ENCODE measurements around the gene PLB1. TPM values are rescaled to one million over a fixed set of nuclear protein-coding genes. Genes with fewer than 3 reads are reported as not detected.

Gene PLB1
- total RNA-seq, 2 donors from 2014 or later, result 1.0 to 12.9 TPM

GRCh38 chr2:28580078-28580477 is 84.2 kb downstream of the PLB1 start:
- Histone ChIP-seq H3K4me3 (no peak overlapping the region), H3K4me1 (no peaks in the 10 kb centered on the region), H3K36me3 (replicated peaks in 1 of 2; ENCODE audit: insufficient read depth in 1 of 2, low read depth in 2 of 2) (no peaks in the 10 kb centered on the region), H3K27ac (no peak overlapping the region), H3K9me3 (no peaks in the 10 kb centered on the region), H3K27me3 (no peaks in the 10 kb centered on the region)
- TF ChIP-seq CTCF (IDR thresholded peaks at IDR 0.05), result no peak
- no peak for TF ChIP-seq POLR2A (IDR thresholded peaks at IDR 0.05)
- DNase-seq (no peak), ATAC-seq (no peak)
- intact Hi-C loops (cut with DNase I), result no loop called here
- WGBS, 2 donors, result 83% methylated on average over 5 of the region's 5 CpGs

GRCh38 chr2:28581312-28581711 is 85.5 kb downstream of the PLB1 start:
- H3K4me3 ChIP-seq, result no peak overlapping the region
- H3K9me3 ChIP-seq, result no peaks in the 10 kb centered on the region
- no peak for TF ChIP-seq POLR2A (IDR thresholded peaks at IDR 0.05)
- no peak for TF ChIP-seq CTCF (IDR thresholded peaks at IDR 0.05)
- DNase-seq (no peak), ATAC-seq (no peak)
- intact Hi-C loops (cut with DNase I), result no loop called here
- no peaks in the 10 kb centered on the region for H3K36me3 ChIP-seq (replicated peaks in 1 of 2; ENCODE audit: insufficient read depth in 1 of 2, low read depth in 2 of 2)
- H3K27me3 ChIP-seq, result no peaks in the 10 kb centered on the region
- H3K27ac ChIP-seq, result no peak overlapping the region
- 80 to 93% methylated on average over 4 of the region's 4 CpGs for WGBS, 2 donors
- no peaks in the 10 kb centered on the region for H3K4me1 ChIP-seq

DNA sequence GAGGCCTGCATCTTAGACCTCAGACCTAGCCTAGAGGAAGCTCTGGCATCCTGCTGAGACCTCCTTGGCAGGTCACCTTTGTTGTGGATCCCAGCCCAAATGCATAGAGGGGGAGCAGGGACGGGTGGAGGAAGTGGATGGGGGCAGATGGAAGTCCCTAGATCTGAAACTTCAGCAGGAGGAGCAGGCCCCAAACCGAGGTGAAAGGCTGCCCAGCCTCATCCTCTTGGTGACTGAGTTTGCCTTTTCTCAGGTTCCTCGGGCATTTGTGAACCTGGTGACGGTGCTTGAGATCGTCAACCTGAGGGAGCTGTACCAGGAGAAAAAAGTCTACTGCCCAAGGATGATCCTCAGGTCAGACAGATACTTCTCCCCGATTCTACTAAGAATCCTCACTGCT is 86.3 kb downstream of the PLB1 start:
- H3K27me3 ChIP-seq, result no peaks in the 10 kb centered on the region
- WGBS, 2 donors, result 70 to 76% methylated on average over 2 to 6 of the region's 6 CpGs
- no peak overlapping the region for H3K4me3 ChIP-seq
- ATAC-seq, result no peak
- DNase-seq, result no peak
- H3K27ac ChIP-seq, result no peak overlapping the region
- H3K4me1 ChIP-seq, result no peaks in the 10 kb centered on the region
- no peaks in the 10 kb centered on the region for H3K36me3 ChIP-seq (replicated peaks in 1 of 2; ENCODE audit: insufficient read depth in 1 of 2, low read depth in 2 of 2)
- no peaks in the 10 kb centered on the region for H3K9me3 ChIP-seq
- intact Hi-C loops (cut with DNase I), result no loop called here
- TF ChIP-seq POLR2A (IDR thresholded peaks at IDR 0.05) (no peak), CTCF (IDR thresholded peaks at IDR 0.05) (no peak)

DNA sequence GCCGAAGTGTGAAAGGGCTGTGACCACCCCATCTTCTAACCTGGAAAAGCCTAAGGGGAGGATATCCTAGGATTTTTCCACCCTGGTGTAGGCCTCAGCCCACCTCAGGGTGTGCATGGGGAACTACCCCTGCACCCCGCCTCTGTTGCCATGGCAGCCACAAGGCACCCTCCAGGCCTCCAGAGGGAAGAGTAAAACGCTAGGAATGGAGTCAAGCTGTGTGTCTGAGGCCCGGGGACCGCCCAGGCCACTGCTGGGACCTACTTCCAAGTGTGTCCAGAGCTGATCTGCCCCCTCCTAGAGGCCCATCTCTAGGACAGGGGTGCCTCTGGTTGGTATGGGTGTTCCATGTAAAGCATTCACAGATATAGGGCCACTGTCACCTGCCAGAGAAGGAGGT is 86.7 kb downstream of the PLB1 start:
- WGBS, 2 donors, result 66 to 92% methylated on average over 3 to 5 of the region's 5 CpGs
- ATAC-seq (no peak), DNase-seq (no peak)
- H3K4me3 ChIP-seq, result no peak overlapping the region
- H3K36me3 ChIP-seq (replicated peaks in 1 of 2; ENCODE audit: insufficient read depth in 1 of 2, low read depth in 2 of 2), result no peaks in the 10 kb centered on the region
- no peak for TF ChIP-seq POLR2A (IDR thresholded peaks at IDR 0.05)
- no peak for TF ChIP-seq CTCF (IDR thresholded peaks at IDR 0.05)
- intact Hi-C loops (cut with DNase I), result no loop called here
- no peaks in the 10 kb centered on the region for H3K9me3 ChIP-seq
- H3K27ac ChIP-seq, result no peak overlapping the region
- H3K4me1 ChIP-seq, result no peaks in the 10 kb centered on the region
- H3K27me3 ChIP-seq, result no peaks in the 10 kb centered on the region

GRCh38 chr2:28583899-28584553 is 88.2 kb downstream of the PLB1 start:
- intact Hi-C loops (cut with DNase I), result no loop called here
- H3K27me3 ChIP-seq, result no peaks in the 10 kb centered on the region
- H3K36me3 ChIP-seq (replicated peaks in 1 of 2; ENCODE audit: insufficient read depth in 1 of 2, low read depth in 2 of 2), result no peaks in the 10 kb centered on the region
- 47 to 54% methylated on average over 10 of the region's 10 CpGs for WGBS, 2 donors
- no peaks in the 10 kb centered on the region for H3K9me3 ChIP-seq
- TF ChIP-seq CTCF (IDR thresholded peaks at IDR 0.05) (no peak), POLR2A (IDR thresholded peaks at IDR 0.05) (no peak)
- peak overlapping the region in 2 of 4 donors; percentile 41 to 42 for H3K27ac ChIP-seq
- no peaks in the 10 kb centered on the region for H3K4me1 ChIP-seq
- no peak overlapping the region for H3K4me3 ChIP-seq
- ATAC-seq, result peak; percentile 76
- peak; percentile 32 to 75 (median 63) for DNase-seq
